H9 (cell line): Measurements from ENCODE around the gene ZAP70. TPM values are rescaled to one million over a fixed set of nuclear protein-coding genes. Genes with fewer than 3 reads are reported as not detected.

Source experiments
- DNase-seq: peaks from one replicate; pipeline ENCODE4 v3.0.0-alpha.2; 2017
- H2AFZ ChIP-seq: one replicate; pipeline ENCODE4 v1.6.1; 2013; ENCODE audit warnings: mild to moderate bottlenecking, low read length, control low read depth, moderate library complexity
- H2AK5ac ChIP-seq: 2 replicates; pipeline ENCODE4 v1.6.1; 2013; ENCODE audit warnings: low read length, control low read depth, mixed read lengths; ENCODE audit not compliant: insufficient read length
- H2BK120ac ChIP-seq: one replicate; pipeline ENCODE4 v1.6.1; 2013; ENCODE audit warnings: low read depth, mild to moderate bottlenecking, low read length, control low read depth, inconsistent platforms; ENCODE audit not compliant: poor library complexity, severe bottlenecking
- H2BK12ac ChIP-seq: 2 replicates; pipeline ENCODE4 v1.6.1; 2013; ENCODE audit warnings: low read length, control low read depth, mixed read lengths, low read depth; ENCODE audit not compliant: insufficient read length
- H2BK15ac ChIP-seq: 2 replicates; pipeline ENCODE4 v1.6.1; 2013; ENCODE audit warnings: low read depth, low read length, control low read depth
- H2BK20ac ChIP-seq: one replicate; pipeline ENCODE4 v1.6.1; 2013; ENCODE audit warnings: low read depth, mild to moderate bottlenecking, low read length, control low read depth, inconsistent platforms; ENCODE audit not compliant: poor library complexity, severe bottlenecking
- H2BK5ac ChIP-seq: 2 replicates; pipeline ENCODE4 v1.6.1; 2013; ENCODE audit warnings: low read length, control low read depth, mixed read lengths; ENCODE audit not compliant: insufficient read length
- H3K14ac ChIP-seq: 2 replicates; pipeline ENCODE4 v1.6.1; 2013; ENCODE audit warnings: low read length, control low read depth; ENCODE audit not compliant: insufficient read depth
- H3K18ac ChIP-seq: 2 replicates; pipeline ENCODE4 v1.6.1; 2013; ENCODE audit warnings: low read depth, mild to moderate bottlenecking, mixed read lengths, low read length, control low read depth; ENCODE audit not compliant: insufficient read length
- H3K23ac ChIP-seq: 2 replicates; pipeline ENCODE4 v1.6.1; 2013; ENCODE audit warnings: low read length, control low read depth, mixed read lengths, low read depth; ENCODE audit not compliant: insufficient read length
- H3K23me2 ChIP-seq: 2 replicates; pipeline ENCODE4 v1.6.1; 2013; ENCODE audit warnings: low read depth, mild to moderate bottlenecking, mixed read lengths, low read length, control low read depth; ENCODE audit not compliant: insufficient read length, poor library complexity, severe bottlenecking
- H3K27ac ChIP-seq: 2 replicates; pipeline ENCODE4 v1.5.1; 2013; ENCODE audit warnings: low read length, control low read depth, mixed read lengths, low read depth; ENCODE audit not compliant: insufficient read length
- H3K27me3 ChIP-seq: 2 replicates; pipeline ENCODE4 v1.6.1; 2013; ENCODE audit warnings: low read length, control low read depth, inconsistent platforms; ENCODE audit not compliant: insufficient read depth
- H3K4ac ChIP-seq: 2 replicates; pipeline ENCODE4 v1.6.1; 2013; ENCODE audit warnings: low read depth, mild to moderate bottlenecking, control low read depth, inconsistent platforms, low read length, moderate library complexity
- H3K4me1 ChIP-seq: 2 replicates; pipeline ENCODE4 v1.6.1; 2013; ENCODE audit warnings: low read length, control low read depth, inconsistent platforms; ENCODE audit not compliant: insufficient read depth
- H3K4me2 ChIP-seq: 2 replicates; pipeline ENCODE4 v1.6.1; 2013; ENCODE audit warnings: low read length, control low read depth, mixed read lengths; ENCODE audit not compliant: insufficient read length, insufficient read depth
- H3K56ac ChIP-seq: 2 replicates; pipeline ENCODE4 v1.6.1; 2013; ENCODE audit warnings: low read depth, mild to moderate bottlenecking, mixed read lengths, low read length, control low read depth; ENCODE audit not compliant: insufficient read length
- H3K79me1 ChIP-seq: 2 replicates; pipeline ENCODE4 v1.6.1; 2013; ENCODE audit warnings: low read depth, mild to moderate bottlenecking, moderate library complexity, low read length, control low read depth, inconsistent platforms; ENCODE audit not compliant: insufficient read depth, poor library complexity, severe bottlenecking
- H3K79me2 ChIP-seq: 2 replicates; pipeline ENCODE4 v1.6.1; 2013; ENCODE audit warnings: low read length, control low read depth, inconsistent platforms; ENCODE audit not compliant: insufficient read depth
- H3K9ac ChIP-seq: 2 replicates; pipeline ENCODE4 v1.6.1; 2013; ENCODE audit warnings: low read length, control low read depth, mixed read lengths; ENCODE audit not compliant: insufficient read length; ENCODE audit errors: extremely low read depth
- H3K9me3 ChIP-seq: one replicate; pipeline ENCODE4 v1.6.1; 2013; ENCODE audit warnings: low read depth, low read length, inconsistent platforms; ENCODE audit not compliant: control insufficient read depth
- H3T11ph ChIP-seq: one replicate; pipeline ENCODE4 v1.6.1; 2013; ENCODE audit warnings: mild to moderate bottlenecking, low read length, control low read depth, inconsistent platforms
- H4K20me1 ChIP-seq: one replicate; pipeline ENCODE4 v1.6.1; 2013; ENCODE audit not compliant: control insufficient read depth, insufficient read length, insufficient read depth
- H4K5ac ChIP-seq: 2 replicates; pipeline ENCODE4 v1.6.1; 2013; ENCODE audit warnings: low read depth, mild to moderate bottlenecking, mixed read lengths, low read length, control low read depth; ENCODE audit not compliant: insufficient read length
- H4K8ac ChIP-seq: replicated peaks from 2 replicates; pipeline ENCODE4 v1.6.1; 2013; ENCODE audit warnings: low read length, control low read depth, mixed read lengths, low read depth; ENCODE audit not compliant: insufficient read length
- H4K91ac ChIP-seq: 2 replicates; pipeline ENCODE4 v1.6.1; 2013; ENCODE audit warnings: low read depth, mild to moderate bottlenecking, moderate library complexity, mixed read lengths, low read length, control low read depth; ENCODE audit not compliant: insufficient read length
- H3K27ac Mint-ChIP-seq, 3 experiments: 2 replicates in 2 of 3; 3 replicates in 1 of 3; pipeline ENCODE4 v1.8.0; 2020 to 2021; ENCODE audit warnings: mixed read lengths in 3 of 3, mild to moderate bottlenecking in 1 of 3, moderate library complexity in 1 of 3
- H3K27me3 Mint-ChIP-seq: 2 replicates; pipeline ENCODE4 v1.8.0; 2021; ENCODE audit warnings: low read depth, mild to moderate bottlenecking, moderate library complexity, mixed read lengths
- H3K36me3 Mint-ChIP-seq, 3 experiments: 2 replicates in 2 of 3; 3 replicates in 1 of 3; pipeline ENCODE4 v1.8.0; 2020 to 2021; ENCODE audit warnings: low read depth in 3 of 3, mixed read lengths in 3 of 3; ENCODE audit not compliant: insufficient read depth in 1 of 3
- H3K4me1 Mint-ChIP-seq, 2 experiments: 2 replicates each; pipeline ENCODE4 v1.8.0; 2020; ENCODE audit warnings: mixed read lengths in 2 of 2
- H3K4me3 Mint-ChIP-seq, 2 experiments: 2 replicates in 1 of 2; 3 replicates in 1 of 2; pipeline ENCODE4 v1.8.0; 2020 to 2021; ENCODE audit warnings: mild to moderate bottlenecking in 2 of 2, mixed read lengths in 2 of 2, moderate library complexity in 1 of 2
- H3K9me3 Mint-ChIP-seq, 2 experiments: 2 replicates in 1 of 2; 3 replicates in 1 of 2; pipeline ENCODE4 v1.8.0; 2020; ENCODE audit warnings: mild to moderate bottlenecking in 2 of 2, mixed read lengths in 2 of 2, moderate library complexity in 1 of 2
- CTCF ChIP-seq: fragments of 200-600 bp; sonication (generic); conservative IDR thresholded peaks from 3 replicates; pipeline ENCODE4 v1.8.0; 2021; ENCODE audit warnings: antibody characterized with exemption, mild to moderate bottlenecking
- WGBS: extraction: QIAGEN DNeasy Blood & Tissue Kit; methylation state at CpG from one replicate; pipeline ENCODE4 v1.1.7; 2013; ENCODE audit warnings: missing lambda C conversion rate, low lambda C conversion rate, mixed read lengths; ENCODE audit not compliant: insufficient read length; ENCODE audit errors: extremely low coverage; 5-methylcytosine and 5-hydroxymethylcytosine counted together
- total RNA-seq: library from RNA; stranded (reverse); gene quantifications from 2 replicates; pipeline ENCODE4 v1.2.1, GENCODE V29; 2021

ZAP70 gene
- total RNA-seq, 1 experiment from 2014 or later = 0.24 TPM

DNA sequence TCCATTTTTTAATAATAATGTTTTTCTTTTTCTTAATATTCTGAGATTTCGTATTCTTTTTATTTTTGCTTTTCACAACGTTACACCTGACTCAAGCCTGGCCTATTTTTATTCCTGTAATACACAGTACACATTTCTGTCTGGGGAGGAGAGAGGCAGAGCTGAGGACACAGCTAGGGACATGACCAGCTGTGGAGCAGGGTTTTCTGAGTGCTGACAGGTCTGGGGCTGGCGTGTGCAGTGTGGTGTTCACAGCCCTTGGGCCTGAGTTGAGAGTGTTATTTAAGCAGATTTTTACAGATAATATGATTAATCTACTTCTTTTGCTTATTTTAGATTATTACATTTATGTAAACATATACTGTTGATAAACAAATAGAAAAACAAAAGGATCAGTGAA lies 55.9 kb downstream of the ZAP70 start:
- peaks cover 24 to 28% of the 10 kb centered on the region in 2 experiments for H3K4me1 Mint-ChIP-seq

More for the DNA sequence above, 55.9 kb downstream of the ZAP70 start:
- Mint-ChIP-seq H3K27ac (no peak overlapping the region), H3K9me3 (no peaks in the 10 kb centered on the region), H3K36me3 (peaks cover 8 to 19% (median 11%) of the 10 kb centered on the region in 3 experiments; a peak in 6 of 7 replicates), H3K27me3 (peaks cover 20% of the 10 kb centered on the region), H3K4me3 (no peak overlapping the region)
- Histone ChIP-seq H3K56ac (no peak overlapping the region), H3K4me2 (no peak overlapping the region), H3K4me1 (peaks cover 6% of the 10 kb centered on the region; the same call in 1 of the 2 replicates), H3K23me2 (no peaks in the 10 kb centered on the region), H3K9me3 (no peaks in the 10 kb centered on the region), H2BK12ac (no peak overlapping the region), H2BK20ac (no peak overlapping the region), H2AK5ac (no peak overlapping the region), H2BK5ac (no peak overlapping the region), H2BK15ac (no peak overlapping the region), H4K5ac (no peak overlapping the region), H4K8ac (no peak overlapping the region), H3K14ac (no peak overlapping the region), H3K27me3 (no peaks in the 10 kb centered on the region), H3K18ac (no peak overlapping the region), H4K20me1 (no peaks in the 10 kb centered on the region), H3K9ac (no peak overlapping the region), H2AFZ (no peak overlapping the region), H3K23ac (no peak overlapping the region), H3T11ph (no peak overlapping the region), H2BK120ac (no peak overlapping the region), H3K27ac (no peak overlapping the region), H3K79me2 (no peaks in the 10 kb centered on the region), H3K79me1 (no peaks in the 10 kb centered on the region), H4K91ac (no peak overlapping the region), H3K4ac (no peak overlapping the region)
- no CpG with 5 or more reads among the region's 3 CpGs for WGBS
- no peak for DNase-seq
- no peak for TF ChIP-seq CTCF
